ENCODE results near the gene DHFR. TPM values are rescaled to one million over a fixed set of nuclear protein-coding genes. Genes with fewer than 3 reads are reported as not detected.

Gene DHFR
- total and polyA plus RNA-seq, 2 of the 8 experiments (the other 6 are each of a cell fraction or from before 2014, with no cell fraction given) = 46.4 to 88.9 TPM

DNA sequence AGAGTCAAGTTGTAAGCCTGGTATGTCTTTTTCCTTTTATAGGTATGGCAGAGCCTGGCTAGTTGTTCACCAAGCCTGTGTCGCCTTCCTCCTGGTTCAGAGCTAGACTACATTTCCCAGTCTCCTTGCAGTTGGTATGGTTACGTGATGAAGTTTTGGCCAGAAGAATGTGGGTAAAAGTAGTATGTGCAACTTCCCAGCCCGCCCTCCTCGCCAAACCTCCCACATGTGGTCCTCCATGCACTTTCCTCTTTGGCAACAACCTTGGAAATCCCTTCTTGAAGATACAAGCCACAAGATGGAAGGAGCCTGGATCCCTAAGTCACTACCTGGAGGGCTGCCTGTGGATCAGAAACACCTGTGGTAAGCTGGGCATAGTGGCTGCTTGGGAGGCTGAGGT, 36.3 kb downstream of the DHFR start (continued):
- TF ChIP-seq SAP30 (IDR thresholded peaks at IDR 0.05; ENCODE audit: insufficient read depth, insufficient replicate concordance, low read length) = no peak
- no peak for TF ChIP-seq POU5F1 (IDR thresholded peaks at IDR 0.05; ENCODE audit: low read depth, low read length)
- no peak for TF ChIP-seq TAF7 (optimal IDR thresholded peaks at IDR 0.05; ENCODE audit: borderline replicate concordance, low read depth, low read length)
- TF ChIP-seq CBX5 (IDR thresholded peaks at IDR 0.05; ENCODE audit: low read depth, low read length) = no peak
- no peak for TF ChIP-seq TCF12 (IDR thresholded peaks at IDR 0.05; ENCODE audit: low read depth, low read length)
